Epithelial cell of prostate (primary cell): ENCODE results near the gene NOP16.
A peak's percentile ranks its signal among the peaks of the same experiment; 100 is the strongest.

Experiments
- DNase-seq: peaks from one replicate; pipeline ENCODE4 v3.0.0-alpha.2; 2011; ENCODE audit warnings: low read depth, low spot score
- H3K27ac ChIP-seq: fragments of 450-650 bp; 2 replicates; pipeline ENCODE4 v1.5.1; 2017; ENCODE audit warnings: mild to moderate bottlenecking

NOP16 gene

DNA sequence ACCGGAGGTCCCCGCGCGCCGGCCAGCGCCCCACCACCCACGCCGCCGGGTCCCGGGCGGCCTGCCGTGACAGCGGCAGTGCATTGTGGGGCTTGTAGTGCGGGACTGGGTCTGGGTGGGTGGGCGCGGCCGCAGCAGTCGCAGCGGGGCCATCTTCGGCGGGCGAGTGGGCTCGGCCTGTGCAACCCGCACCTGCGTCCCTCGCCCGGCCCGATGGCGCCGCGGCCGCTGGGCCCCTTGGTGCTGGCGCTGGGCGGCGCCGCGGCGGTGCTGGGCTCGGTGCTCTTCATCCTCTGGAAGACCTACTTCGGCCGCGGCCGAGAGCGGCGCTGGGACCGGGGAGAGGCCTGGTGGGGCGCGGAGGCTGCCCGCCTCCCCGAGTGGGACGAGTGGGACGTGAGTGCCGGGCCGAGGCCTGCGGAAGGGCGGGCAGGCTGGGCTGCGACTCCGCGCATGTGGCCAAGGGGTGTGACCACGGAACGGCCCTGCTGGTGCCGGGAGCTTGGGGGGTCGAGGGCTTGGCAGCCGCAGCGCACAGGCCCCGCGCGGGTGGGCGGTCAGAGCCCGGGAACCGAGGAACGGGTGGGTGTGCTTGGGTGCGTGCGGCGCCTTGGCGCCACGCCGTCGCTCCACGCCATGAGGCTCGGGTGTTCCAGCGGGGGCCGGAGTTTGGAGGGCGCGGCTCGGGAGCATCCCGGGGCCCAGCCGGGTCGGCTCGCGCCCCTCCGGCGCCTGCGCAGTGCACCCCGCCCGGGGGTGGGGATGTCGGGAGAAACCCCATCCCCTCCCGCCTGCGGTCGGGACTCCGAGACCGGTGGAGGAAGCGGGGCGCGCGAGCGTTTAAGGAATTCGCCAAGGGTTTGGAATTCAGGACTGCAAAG is 22.8 kb downstream of the NOP16 start, which contains the start of gene ARL10:
Gene ARL10, plus strand, starts transcription at position 137 of the 881 bp plus-strand sequence. Its CDS starts 77 bp downstream, at position 214.
- H3K27ac ChIP-seq = peak within 1 kb of the TSS; percentile 10
- DNase-seq = no peak

DNA sequence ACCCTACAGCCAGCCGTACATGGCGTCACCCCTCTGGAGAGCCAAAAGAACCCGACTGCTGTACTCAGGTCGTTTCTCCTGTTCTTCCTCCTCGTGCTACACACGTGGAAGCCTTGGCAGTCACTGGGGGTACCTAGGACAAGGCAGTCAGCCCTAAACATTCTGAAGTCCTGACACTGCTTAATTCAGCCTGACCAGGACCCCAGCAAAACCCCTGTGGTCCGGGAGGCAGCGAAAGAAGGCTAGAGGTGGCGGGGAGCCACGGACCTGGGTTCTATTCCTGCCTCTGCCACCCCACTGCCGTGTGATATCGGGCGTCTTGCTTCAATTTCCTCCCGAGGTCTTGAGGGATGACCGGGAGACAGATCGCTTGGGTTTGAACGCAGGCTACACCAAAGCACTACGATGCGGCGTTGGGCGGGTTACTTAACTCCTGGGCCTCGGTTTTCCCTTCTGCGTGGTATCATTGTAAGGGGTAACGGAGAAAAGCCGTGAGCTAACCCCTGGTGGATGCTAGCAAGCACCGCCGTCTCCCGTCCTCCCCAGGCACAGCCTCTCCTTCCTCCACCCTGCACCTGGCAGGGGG is 23.5 kb downstream of the NOP16 start:
- no peak overlapping the region for H3K27ac ChIP-seq

DNA sequence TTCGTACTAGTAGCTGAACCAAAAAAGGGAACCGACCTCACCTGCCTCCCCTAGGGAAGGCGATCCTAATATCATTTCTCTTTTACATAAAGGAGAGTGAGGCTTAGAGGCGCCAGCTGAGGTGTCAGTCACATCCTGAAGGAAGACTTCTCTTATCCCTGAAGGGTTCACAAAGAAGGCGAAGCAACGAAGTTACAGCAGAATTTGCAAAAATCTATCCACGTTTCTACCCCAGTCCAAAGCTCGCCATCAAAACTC is 26.2 kb downstream of the NOP16 start:
- DNase-seq = no peak

More for the DNA sequence above, 23.5 kb downstream of the NOP16 start:
- DNase-seq = no peak

DNA sequence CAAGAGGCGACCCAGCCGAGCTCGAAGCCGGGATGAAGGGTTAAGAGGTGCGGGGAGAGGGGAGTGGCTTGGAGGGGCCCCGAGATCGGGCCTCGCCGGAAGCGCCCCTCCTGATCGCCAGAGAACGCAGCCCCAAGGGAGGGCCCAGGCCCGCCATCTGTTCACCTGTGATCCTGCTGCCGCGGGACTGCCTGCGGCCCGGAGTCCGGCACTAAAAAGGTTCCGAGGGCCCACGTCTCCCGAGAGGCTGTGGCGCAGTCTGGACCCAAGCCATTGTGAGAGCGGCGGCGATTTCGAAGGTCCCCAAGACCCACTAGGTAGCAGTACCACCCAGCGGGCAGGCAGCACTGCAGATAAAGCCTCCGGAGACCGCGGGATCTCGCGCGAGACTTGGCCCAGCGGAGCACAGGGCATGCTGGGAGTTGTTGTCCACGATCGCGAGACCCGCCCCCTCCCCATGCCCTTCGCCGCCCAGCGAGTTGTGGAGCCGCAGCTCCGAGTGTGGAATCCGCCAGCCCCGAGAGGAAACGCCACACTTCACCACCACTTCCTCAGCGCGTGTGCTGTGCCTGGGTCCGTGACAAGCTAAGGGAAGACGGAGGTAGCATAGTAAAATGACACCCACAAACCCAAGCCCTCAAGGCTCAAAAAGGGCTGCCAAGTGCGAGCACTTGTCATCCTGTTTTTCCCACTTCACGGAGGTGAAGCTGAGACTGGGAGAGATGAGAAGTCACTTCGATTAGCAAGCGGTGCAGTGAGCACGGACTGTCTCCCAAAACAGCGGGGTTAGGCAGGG is 26.8 kb downstream of the NOP16 start, which contains the start of gene KIAA1191:
Gene KIAA1191, minus strand, starts transcription at position 328 of the 796 bp plus-strand sequence. CDS start 2,256 bp downstream, outside the sequence.
- peak within 1 kb of the TSS; percentile 31 for H3K27ac ChIP-seq
- DNase-seq = peak; percentile 43

More for the DNA sequence above, 26.2 kb downstream of the NOP16 start:
- H3K27ac ChIP-seq = no peak overlapping the region

DNA sequence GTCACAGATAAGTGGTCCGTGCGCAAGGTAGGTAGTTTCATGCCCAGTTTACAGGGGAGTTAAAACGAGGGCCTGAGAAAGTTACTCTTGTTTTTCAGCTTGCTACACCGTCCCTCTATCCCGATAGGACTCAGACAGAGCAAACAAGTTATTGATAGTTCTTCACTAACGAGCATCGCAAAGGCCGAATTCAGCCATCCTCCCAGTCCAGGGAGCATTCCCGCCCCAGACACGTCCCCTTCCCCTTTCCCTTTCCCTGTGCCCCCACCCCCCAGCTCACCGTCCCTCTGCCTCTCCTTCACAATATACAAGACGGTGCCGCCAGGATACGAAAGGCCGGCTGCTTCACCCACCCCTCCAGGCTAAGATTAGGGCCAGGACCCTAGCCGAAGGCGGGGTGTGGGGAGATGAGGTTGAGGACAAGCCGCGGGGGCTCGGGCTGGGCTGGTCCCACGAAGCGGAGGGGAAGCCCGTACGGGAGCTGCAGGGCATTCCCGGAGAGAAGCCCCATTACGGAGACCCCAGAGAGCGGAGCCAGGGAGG is 27.4 kb downstream of the NOP16 start:
- peak overlapping the region; percentile 31 for H3K27ac ChIP-seq
- no peak for DNase-seq

DNA sequence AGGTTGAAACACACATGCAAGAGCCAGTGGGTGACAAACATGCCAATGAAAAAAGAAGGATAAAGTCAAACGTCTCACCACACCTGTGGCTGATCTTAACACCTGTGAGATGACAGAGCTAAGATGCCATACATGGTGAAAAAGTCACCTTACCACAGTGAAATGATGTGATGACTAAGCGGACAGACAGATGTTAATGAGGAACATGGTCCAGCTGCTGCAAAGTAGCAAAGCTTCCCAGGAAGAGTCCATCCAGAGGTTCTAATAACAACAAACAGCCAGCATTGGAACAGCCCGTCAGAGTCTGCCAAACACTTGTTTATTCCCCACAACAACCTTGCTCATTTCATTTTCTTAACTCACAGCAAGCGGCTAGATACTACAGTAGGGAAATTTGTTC is 28.7 kb downstream of the NOP16 start:
- DNase-seq = peak; percentile 3
- H3K27ac ChIP-seq = no peak overlapping the region

DNA sequence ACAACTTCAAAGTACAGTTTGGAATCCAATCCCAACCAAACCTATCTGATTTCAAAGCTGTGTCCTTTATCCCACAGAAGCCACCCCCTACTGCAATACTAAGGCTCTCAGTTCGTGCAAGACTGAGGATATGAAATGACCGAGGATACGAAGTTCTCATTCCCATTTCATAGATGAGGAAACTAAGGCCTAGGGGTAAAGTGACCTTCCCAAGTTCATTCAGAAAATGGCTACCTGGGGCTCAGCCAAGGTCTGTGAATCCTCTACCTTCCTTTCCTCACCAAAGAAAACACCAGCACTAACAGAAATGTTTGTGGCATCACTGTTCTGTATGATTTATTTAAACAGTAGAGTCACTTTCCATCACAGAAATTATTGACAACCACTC is 32.2 kb downstream of the NOP16 start:
- no peak overlapping the region for H3K27ac ChIP-seq

DNA sequence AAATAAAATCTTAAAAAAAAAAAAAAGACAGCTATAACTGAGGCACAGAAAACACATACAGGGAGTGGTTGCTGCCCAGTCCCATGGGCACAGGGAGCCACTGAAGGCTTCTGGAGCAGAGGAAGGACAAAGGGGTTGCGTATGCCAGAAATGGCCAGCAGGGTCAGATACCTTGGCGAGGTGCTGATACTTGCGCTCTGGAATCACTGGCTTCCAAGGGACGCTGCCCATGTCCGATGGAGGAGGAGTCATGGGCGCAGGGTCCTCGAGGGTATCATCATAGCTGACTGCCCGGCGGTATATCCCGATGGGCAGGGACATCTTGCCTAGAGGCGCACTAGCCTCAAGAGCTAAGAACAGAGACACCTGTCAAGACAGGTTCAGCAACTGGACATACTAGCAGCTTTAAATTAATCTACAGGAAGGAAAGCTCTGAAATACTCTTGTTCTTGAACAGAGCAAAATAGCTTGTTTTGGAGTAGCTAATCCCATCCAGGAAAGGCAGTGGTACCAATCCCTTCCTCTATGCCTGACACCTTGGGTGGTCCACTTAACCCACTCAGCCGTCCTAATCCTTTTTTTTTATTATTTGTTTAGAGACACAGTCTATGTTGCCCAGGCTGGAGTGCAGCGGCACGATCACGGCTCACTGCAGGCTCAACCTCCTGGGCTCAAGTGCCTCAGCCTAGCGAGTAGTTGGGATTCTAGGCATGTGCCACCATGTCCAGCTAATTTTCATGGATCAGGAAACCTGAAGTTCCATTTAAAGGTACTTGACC is 32.8 kb downstream of the NOP16 start:
- no peak for DNase-seq
- H3K27ac ChIP-seq = no peak overlapping the region

More for the DNA sequence above, 32.2 kb downstream of the NOP16 start:
- DNase-seq = no peak

DNA sequence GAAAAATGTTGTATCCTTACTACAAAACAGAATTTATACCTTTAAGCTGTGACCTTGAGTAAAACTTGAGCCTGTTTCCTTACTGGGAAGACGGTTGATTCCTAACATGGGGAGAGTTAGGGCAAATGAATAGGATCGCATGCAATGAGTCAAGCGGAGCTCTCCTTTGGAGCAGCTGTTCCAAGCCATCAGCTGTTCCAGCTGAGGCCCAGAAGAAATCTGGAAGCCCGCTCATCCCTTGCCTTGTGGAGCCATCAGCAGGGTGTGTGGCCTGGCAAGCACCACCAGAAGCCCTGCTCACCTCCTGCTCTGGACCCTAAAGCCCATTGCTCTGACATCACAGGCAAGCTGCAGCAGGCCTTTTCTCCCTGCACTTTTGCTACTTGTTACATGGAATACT is 34.9 kb downstream of the NOP16 start:
- no peak overlapping the region for H3K27ac ChIP-seq
- DNase-seq = no peak

DNA sequence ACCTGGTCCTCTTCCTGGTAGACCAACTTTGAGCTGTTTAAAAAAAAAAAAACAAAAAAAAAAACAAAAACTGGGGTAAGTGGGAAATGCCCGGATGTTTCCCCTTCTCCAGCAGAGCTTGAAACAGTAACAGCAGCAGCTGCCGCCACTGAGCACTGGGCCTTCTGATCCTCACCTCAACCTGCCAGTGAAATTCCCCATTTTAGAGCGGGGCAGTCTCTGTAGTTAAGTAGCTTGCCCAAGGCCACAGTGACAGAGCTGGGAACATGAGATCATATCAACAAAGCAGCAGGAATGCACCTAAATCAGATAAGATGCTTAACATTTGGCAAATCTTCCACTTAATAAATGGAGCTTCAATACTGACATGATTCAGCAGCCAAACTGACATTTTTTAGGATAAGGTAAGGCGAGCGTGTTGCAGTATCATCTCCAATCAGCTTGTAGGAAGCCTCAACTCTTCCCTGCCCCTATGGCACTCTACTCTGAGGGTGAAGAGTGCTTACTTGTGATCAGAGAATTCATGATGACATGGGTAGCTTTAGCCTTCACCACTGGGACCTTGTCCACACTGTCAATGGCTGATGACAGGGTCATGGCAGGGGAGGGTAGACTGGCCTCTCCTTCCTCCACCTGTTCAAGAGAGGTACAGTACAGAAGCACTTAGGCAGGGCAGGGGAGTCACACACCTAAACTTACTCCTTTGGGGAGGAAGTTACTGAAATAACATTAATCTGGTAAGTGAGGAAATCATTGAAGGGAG is 36.1 kb downstream of the NOP16 start:
- H3K27ac ChIP-seq = no peak overlapping the region
- DNase-seq = no peak

DNA sequence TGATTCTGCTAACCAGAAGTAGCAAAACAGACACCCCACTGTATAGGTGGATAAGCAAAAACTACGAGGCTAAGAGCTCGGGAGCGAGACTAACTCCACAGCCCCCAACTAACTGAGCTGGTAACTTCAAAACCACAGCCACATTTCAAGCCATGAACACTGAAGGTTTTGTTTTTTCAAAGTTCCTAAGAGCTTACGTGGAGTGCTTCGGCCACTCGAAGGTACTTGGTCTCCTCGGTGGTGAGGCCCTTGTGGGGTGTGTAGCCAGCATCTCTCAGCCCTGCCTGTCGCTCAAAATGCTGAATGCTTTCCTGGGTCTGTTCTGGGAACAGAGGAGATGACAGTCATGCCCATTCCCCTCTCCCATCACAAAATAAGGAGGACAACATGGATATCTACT is 38.0 kb downstream of the NOP16 start:
- DNase-seq = no peak
- H3K27ac ChIP-seq = no peak overlapping the region

DNA sequence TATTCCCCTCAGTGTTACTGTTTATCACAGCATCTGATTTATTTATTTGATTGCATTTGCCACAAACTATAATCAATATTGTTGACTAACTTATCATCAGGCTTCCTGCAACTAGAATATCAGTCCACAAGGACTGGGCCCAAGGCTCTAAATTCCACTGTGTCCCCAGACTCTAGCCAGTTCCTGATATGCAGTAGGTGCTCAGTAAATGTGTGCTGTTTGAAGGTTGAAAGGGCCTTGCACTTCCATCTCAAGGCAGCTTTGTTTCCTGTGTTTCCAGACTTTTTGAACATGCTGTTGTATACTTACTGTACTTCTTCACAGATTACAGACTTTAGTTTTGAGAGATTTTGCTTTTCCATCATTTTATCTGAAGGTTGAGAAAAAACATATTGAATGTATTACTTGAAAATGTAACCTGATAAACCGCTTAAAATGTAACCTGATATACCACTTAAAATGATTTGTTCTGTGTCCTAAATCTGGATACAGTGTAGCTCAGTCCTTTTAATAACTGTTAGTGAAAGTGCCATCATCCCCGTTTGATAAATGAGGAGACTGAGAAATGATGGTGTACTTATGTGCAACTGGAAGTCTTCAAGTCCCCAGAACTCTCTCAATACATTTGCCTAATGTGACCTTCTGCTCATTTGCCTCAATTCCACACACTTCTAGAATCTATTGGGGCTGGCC is 45.5 kb downstream of the NOP16 start:
- DNase-seq = no peak
- H3K27ac ChIP-seq = no peak overlapping the region

DNA sequence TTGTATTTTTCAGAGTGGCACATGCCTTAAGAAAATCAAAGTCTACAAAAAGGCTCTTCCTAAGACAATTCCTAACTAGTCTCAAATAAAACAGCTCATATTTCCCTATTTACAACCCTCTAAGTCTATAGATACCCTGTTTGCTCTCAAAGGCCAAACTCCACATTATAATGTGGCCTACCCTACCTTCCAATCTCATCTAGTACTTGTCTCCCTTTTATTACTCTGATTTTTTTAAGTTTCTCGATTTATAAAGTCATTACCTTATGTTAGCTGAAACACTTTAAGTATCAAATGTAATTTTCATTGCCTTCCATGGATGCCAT is 46.3 kb downstream of the NOP16 start:
- H3K27ac ChIP-seq = no peak overlapping the region
- no peak for DNase-seq

DNA sequence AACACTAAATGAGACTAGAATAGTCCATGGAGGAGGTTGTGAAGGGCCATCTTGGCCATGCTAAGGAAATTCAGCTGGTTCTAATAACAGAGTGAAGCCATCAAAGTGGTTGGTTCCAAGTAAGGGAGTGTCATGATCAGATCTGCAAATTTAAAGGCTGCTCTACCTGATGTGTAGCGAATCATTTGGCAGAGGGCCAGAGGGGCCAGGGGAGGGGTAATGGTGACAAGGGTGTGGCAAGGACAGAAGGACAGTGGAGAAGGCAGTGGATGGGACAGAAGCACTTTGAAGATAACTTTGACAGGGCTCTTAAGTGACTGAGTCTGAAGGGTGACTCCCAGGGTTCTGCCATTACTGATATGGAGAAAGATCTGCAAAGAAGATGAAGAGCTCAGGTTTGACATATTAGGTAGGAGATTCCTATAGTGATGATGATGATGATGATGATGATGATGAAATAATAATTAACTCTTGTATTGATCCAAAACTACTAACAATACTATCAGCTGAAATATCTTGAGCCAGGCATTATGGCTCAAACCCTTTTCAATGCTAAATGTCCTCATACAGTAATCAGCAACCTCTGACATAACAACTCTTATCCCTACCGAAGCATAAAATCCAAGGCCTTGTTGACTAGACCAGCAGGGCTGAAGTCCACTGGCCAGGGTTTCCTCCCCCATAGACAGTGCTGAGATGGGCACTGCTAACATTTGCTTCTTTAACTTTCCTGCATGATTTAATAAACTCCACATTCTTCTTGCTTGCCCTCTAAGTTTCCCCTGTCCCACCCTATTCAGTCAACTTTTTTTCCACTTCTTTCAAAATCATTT is 46.9 kb downstream of the NOP16 start:
- no peak overlapping the region for H3K27ac ChIP-seq
- no peak for DNase-seq

DNA sequence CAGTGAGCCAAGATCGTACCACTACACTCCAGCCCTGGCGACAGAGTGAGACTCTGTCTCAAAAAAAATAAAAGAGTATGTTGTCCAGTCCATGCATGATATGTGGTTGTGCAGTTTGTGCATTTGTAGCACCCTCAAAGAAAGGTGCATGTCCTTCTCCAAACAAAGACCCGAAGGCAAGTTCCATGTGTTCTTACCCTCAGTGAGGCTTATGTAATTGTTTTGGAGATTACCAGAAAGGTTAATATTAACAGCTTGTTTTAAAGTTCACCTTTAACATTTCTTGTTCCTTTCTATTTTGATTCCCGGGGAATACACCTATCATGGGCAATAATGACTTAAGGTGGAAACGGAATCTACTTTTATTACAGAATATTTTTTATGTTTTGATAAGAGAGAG is 49.1 kb downstream of the NOP16 start:
- H3K27ac ChIP-seq = no peak overlapping the region
- no peak for DNase-seq

DNA sequence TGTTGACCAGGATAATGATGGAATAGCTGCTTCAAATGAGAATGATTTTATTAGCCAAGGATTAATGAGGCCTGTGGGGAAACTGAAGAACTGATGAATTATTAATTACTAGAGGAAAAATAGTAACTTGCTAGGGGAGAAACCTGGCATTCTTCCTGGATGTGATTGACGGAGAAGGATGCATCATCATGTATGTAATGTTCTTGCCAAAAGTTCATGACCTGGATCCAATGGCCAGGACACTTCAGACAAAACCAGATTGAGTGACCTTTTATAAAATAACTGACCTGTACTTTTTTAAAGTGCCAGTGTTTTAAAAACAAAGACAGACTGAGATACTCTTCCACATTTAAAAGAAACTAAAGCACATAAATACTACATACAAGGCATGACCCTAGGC is 50.5 kb downstream of the NOP16 start:
- no peak for DNase-seq
- H3K27ac ChIP-seq = no peak overlapping the region

DNA sequence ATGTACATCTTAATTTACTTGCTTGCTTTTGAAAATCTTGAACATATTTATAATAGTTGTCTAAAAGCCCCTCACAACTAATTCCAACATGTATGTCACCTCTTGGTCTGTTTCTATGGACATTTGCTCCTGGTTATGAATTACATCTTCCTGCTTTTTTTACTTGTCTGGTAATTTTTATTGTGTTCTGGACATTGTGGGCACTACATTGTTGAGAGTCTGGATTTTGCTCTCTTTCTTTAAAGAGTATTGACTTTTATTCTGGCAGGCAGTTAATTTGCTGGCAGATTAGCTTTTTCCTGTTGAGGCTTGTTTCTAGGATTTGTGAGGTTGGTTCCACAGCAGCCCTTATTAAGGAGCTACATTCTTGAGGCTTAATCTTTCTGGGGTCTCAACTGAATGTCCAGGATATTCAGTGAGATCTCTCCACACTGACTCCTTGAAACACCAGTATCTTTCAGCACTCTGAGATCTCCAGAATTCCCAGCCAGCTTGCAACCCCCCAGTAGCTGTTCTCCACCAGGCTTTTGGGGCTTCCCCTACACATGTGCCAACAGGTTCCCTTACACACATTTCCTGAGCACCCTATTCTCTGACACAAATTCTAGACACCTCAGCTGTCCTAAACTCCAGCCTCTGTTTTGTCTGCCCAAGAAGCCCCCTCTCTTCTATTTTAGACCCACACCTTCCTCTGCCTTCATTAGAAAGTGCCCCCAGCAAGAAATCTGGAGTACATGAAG is 54.2 kb downstream of the NOP16 start:
- no peak overlapping the region for H3K27ac ChIP-seq
- no peak for DNase-seq
